WTC11 (cell line): ENCODE results near the gene WNT8B. TPM values are rescaled to one million over a fixed set of nuclear protein-coding genes. Genes with fewer than 3 reads are reported as not detected.

Experiments used
- ATAC-seq: fragments of 200-7000 bp; cut with Tn5 transposase; 2 replicates; pipeline ENCODE4 v1.10.0; 2021; ENCODE audit warnings: mild to moderate bottlenecking, moderate library complexity
- CTCF ChIA-PET: fragments of 300-600 bp; sonication (Branson Sonifier 250); formaldehyde crosslinking; loops from one replicate; lab custom pipeline; 2021; ENCODE audit warnings: antibody characterized with exemption; lab: Charles Lee
- POLR2A ChIA-PET: fragments of 350-600 bp; sonication (Branson Sonifier 250); formaldehyde crosslinking; loops from one replicate; lab custom pipeline; 2021; ENCODE audit warnings: antibody characterized with exemption; lab: Charles Lee
- DNase-seq: peaks from one replicate; pipeline ENCODE4 v3.0.0; 2021; ENCODE audit warnings: low spot score
- H3K27ac Mint-ChIP-seq: 2 replicates; pipeline ENCODE4 v1.8.0; 2021; ENCODE audit warnings: mixed read lengths
- H3K27me3 Mint-ChIP-seq: 2 replicates; pipeline ENCODE4 v1.8.0; 2021; ENCODE audit warnings: low read depth, mild to moderate bottlenecking, moderate library complexity, mixed read lengths
- H3K36me3 Mint-ChIP-seq: 2 replicates; pipeline ENCODE4 v1.8.0; 2021; ENCODE audit warnings: mixed read lengths
- H3K4me1 Mint-ChIP-seq: 2 replicates; pipeline ENCODE4 v1.8.0; 2022; ENCODE audit warnings: mixed read lengths
- H3K4me3 Mint-ChIP-seq: 2 replicates; pipeline ENCODE4 v1.8.0; 2021; ENCODE audit warnings: mild to moderate bottlenecking, moderate library complexity, mixed read lengths
- H3K9me3 Mint-ChIP-seq: 2 replicates; pipeline ENCODE4 v1.8.0; 2021; ENCODE audit warnings: mixed read lengths
- ATF3 ChIP-seq: sonication (generic); formaldehyde crosslinking; conservative IDR thresholded peaks from 2 replicates; pipeline ENCODE4 v1.8.1; 2022; ENCODE audit warnings: mild to moderate bottlenecking, missing genetic modification reagents
- CREM ChIP-seq: sonication (generic); formaldehyde crosslinking; IDR thresholded peaks from 2 replicates; pipeline ENCODE4 v1.8.1; 2022; ENCODE audit warnings: mild to moderate bottlenecking, missing genetic modification reagents, moderate library complexity
- CTCF ChIP-seq: fragments of 200-600 bp; IDR thresholded peaks from 2 replicates; pipeline ENCODE4 v1.8.0; 2022; ENCODE audit warnings: antibody characterized with exemption
- ERG ChIP-seq: fragments of 250-450 bp; sonication (Bioruptor Pico); IDR thresholded peaks from 2 replicates; pipeline ENCODE4 v1.8.0; 2021; ENCODE audit warnings: mild to moderate bottlenecking
- FOXK1 ChIP-seq: sonication (generic); formaldehyde crosslinking; IDR thresholded peaks from 2 replicates; pipeline ENCODE4 v1.8.0; 2022; ENCODE audit warnings: mild to moderate bottlenecking, moderate library complexity, missing genetic modification reagents
- FOXP4 ChIP-seq: sonication (generic); formaldehyde crosslinking; IDR thresholded peaks from 2 replicates; pipeline ENCODE4 v1.8.0; 2022; ENCODE audit warnings: mild to moderate bottlenecking, missing genetic modification reagents
- GRHL2 ChIP-seq: fragments of 250-450 bp; sonication (Bioruptor Pico); IDR thresholded peaks from 2 replicates; pipeline ENCODE4 v1.8.0; 2022; ENCODE audit warnings: mild to moderate bottlenecking, moderate library complexity; ENCODE audit not compliant: insufficient replicate concordance, severe bottlenecking
- IRF2 ChIP-seq: sonication (generic); formaldehyde crosslinking; IDR thresholded peaks from 2 replicates; pipeline ENCODE4 v1.8.0; 2022; ENCODE audit warnings: low read depth, missing genetic modification reagents, borderline replicate concordance
- MXD4 ChIP-seq: fragments of 250-450 bp; sonication (Bioruptor Pico); IDR thresholded peaks from 2 replicates; pipeline ENCODE4 v1.8.0; 2021; ENCODE audit warnings: mild to moderate bottlenecking, moderate library complexity, borderline replicate concordance
- NFE2L1 ChIP-seq: sonication (generic); formaldehyde crosslinking; IDR thresholded peaks from 2 replicates; pipeline ENCODE4 v1.8.1; 2023; ENCODE audit warnings: missing genetic modification reagents
- NR3C1 ChIP-seq: sonication (generic); formaldehyde crosslinking; conservative IDR thresholded peaks from 2 replicates; pipeline ENCODE4 v1.8.1; 2023; ENCODE audit warnings: low read depth, mild to moderate bottlenecking, missing genetic modification reagents
- RELA ChIP-seq: sonication (generic); formaldehyde crosslinking; IDR thresholded peaks from 2 replicates; pipeline ENCODE4 v1.8.1; 2022; ENCODE audit warnings: missing genetic modification reagents, mild to moderate bottlenecking, borderline replicate concordance
- RORB ChIP-seq: fragments of 250-450 bp; sonication (Bioruptor Pico); IDR thresholded peaks from 2 replicates; pipeline ENCODE4 v1.9.0; 2021; ENCODE audit warnings: mild to moderate bottlenecking
- TCF7 ChIP-seq: sonication (generic); formaldehyde crosslinking; IDR thresholded peaks from 2 replicates; pipeline ENCODE4 v1.8.0; 2022; ENCODE audit warnings: mild to moderate bottlenecking, low read depth, missing genetic modification reagents, moderate library complexity
- TEAD1 ChIP-seq: sonication (generic); formaldehyde crosslinking; IDR thresholded peaks from 2 replicates; pipeline ENCODE4 v1.8.0; 2022; ENCODE audit warnings: mild to moderate bottlenecking, missing genetic modification reagents
- ZNF219 ChIP-seq: sonication (generic); formaldehyde crosslinking; IDR thresholded peaks from 2 replicates; pipeline ENCODE4 v1.8.0; 2023; ENCODE audit warnings: missing genetic modification reagents, mild to moderate bottlenecking, borderline replicate concordance
- ZNF263 ChIP-seq: sonication (generic); formaldehyde crosslinking; IDR thresholded peaks from 2 replicates; pipeline ENCODE4 v1.8.1; 2022; ENCODE audit warnings: low read depth, mild to moderate bottlenecking, moderate library complexity, missing genetic modification reagents
- ZNF532 ChIP-seq: fragments of 250-450 bp; sonication (Bioruptor Pico); IDR thresholded peaks from 2 replicates; pipeline ENCODE4 v1.9.0; 2021; ENCODE audit warnings: mild to moderate bottlenecking, borderline replicate concordance
- total RNA-seq: library from RNA; stranded (reverse); gene quantifications from 3 replicates; pipeline ENCODE4 v1.2.3, GENCODE V29; 2021

Gene WNT8B
- total RNA-seq, 1 experiment from 2014 or later: 0.68 TPM

- no peak for TF ChIP-seq TEAD1
- TF ChIP-seq RELA (CRISPR knock-in tag): no peak
- no peak for TF ChIP-seq ZNF263 (CRISPR knock-in tag)
- no peak for TF ChIP-seq MXD4 (CRISPR knock-in tag)
- TF ChIP-seq ATF3 (CRISPR knock-in tag): no peak
- no peak for TF ChIP-seq GRHL2 (CRISPR knock-in tag)
- no peak for TF ChIP-seq ZNF219 (CRISPR knock-in tag)
- TF ChIP-seq RORB: no peak
- TF ChIP-seq NFE2L1 (CRISPR knock-in tag): no peak
- no peak for TF ChIP-seq FOXK1 (CRISPR knock-in tag)
- no peak for TF ChIP-seq TCF7 (CRISPR knock-in tag)
Measured at GRCh38 chr10:100507357-100507732, 44.5 kb downstream of the WNT8B start (continued).

- POLR2A ChIA-PET: no interaction called here
- H3K27ac Mint-ChIP-seq: no peak overlapping the region
- H3K36me3 Mint-ChIP-seq: no peaks in the 10 kb centered on the region
- no peak overlapping the region for H3K4me3 Mint-ChIP-seq
- H3K27me3 Mint-ChIP-seq: peaks cover 60% of the 10 kb centered on the region
- TF ChIP-seq CREM (CRISPR knock-in tag) (no peak), FOXP4 (CRISPR knock-in tag) (no peak), NR3C1 (CRISPR knock-in tag) (no peak), ZNF532 (CRISPR knock-in tag) (no peak)
- ATAC-seq (no peak), DNase-seq (no peak)
- no peaks in the 10 kb centered on the region for H3K9me3 Mint-ChIP-seq
- CTCF ChIA-PET: interaction anchor here (0.8 to 6.5 kb wide), 23 partner anchors 10 to 456 kb away, joined by 3 to 120 read pairs (median 5); partner anchors contain the start of genes HIF1AN, NDUFB8, SCD and SEC31B
- peaks cover 6% of the 10 kb centered on the region; the same call in 1 of the 2 replicates for H3K4me1 Mint-ChIP-seq
Measured at GRCh38 chr10:100508266-100508665, 45.5 kb downstream of the WNT8B start.

GRCh38 chr10:100508691-100509150 lies 45.9 kb downstream of the WNT8B start:
- Mint-ChIP-seq H3K27ac (no peak overlapping the region), H3K36me3 (no peaks in the 10 kb centered on the region), H3K27me3 (peaks cover 60% of the 10 kb centered on the region), H3K4me1 (peaks cover 6% of the 10 kb centered on the region; the same call in 1 of the 2 replicates), H3K4me3 (no peak overlapping the region), H3K9me3 (no peaks in the 10 kb centered on the region)
- TF ChIP-seq CTCF (peak; percentile 47; the same call in 1 of the 2 replicates), ERG (CRISPR knock-in tag) (no peak), IRF2 (CRISPR knock-in tag) (no peak)
- ChIA-PET CTCF (interaction anchor here (0.5 to 6.5 kb wide), 36 partner anchors 10 to 456 kb away, joined by 3 to 120 read pairs (median 4); partner anchors contain the start of genes HIF1AN, NDUFB8, SCD and SEC31B), POLR2A (interaction anchor here (0.5 to 0.8 kb wide), 2 partner anchors 26 to 128 kb away, joined by 3 read pairs; no protein-coding TSS in a partner anchor)
- peak; percentile 93 for ATAC-seq
- DNase-seq: no peak
